Endothelial cell (in vitro differentiated cells): ENCODE results near the gene HELZ. TPM values are rescaled to one million over a fixed set of nuclear protein-coding genes. Genes with fewer than 3 reads are reported as not detected.

Source experiments
- DNase-seq: peaks from one replicate; pipeline ENCODE4 v3.0.0; 2021; ENCODE audit warnings: low spot score
- H3K27ac Mint-ChIP-seq: one replicate; pipeline ENCODE4 v1.8.0; 2021; ENCODE audit warnings: mixed read lengths, inconsistent platforms; ENCODE audit not compliant: unreplicated experiment
- H3K27me3 Mint-ChIP-seq: one replicate; pipeline ENCODE4 v1.8.0; 2021; ENCODE audit warnings: mild to moderate bottlenecking, moderate library complexity, mixed read lengths, inconsistent platforms; ENCODE audit not compliant: unreplicated experiment
- H3K36me3 Mint-ChIP-seq: one replicate; pipeline ENCODE4 v1.8.0; 2021; ENCODE audit warnings: mild to moderate bottlenecking, low read depth, mixed read lengths, inconsistent platforms; ENCODE audit not compliant: unreplicated experiment
- H3K4me1 Mint-ChIP-seq: one replicate; pipeline ENCODE4 v1.8.0; 2021; ENCODE audit warnings: mild to moderate bottlenecking, mixed read lengths, inconsistent platforms; ENCODE audit not compliant: unreplicated experiment
- H3K4me3 Mint-ChIP-seq: one replicate; pipeline ENCODE4 v1.8.0; 2021; ENCODE audit warnings: mild to moderate bottlenecking, mixed read lengths, inconsistent platforms; ENCODE audit not compliant: unreplicated experiment
- H3K9me3 Mint-ChIP-seq: one replicate; pipeline ENCODE4 v1.8.0; 2021; ENCODE audit warnings: mixed read lengths, inconsistent platforms; ENCODE audit not compliant: unreplicated experiment
- total RNA-seq: library from RNA; stranded (reverse); fragmentation: NEBNext Ultra II Directional; extraction: Animal tissue kit (Norgen Biotek cat#: 25700); gene quantifications from one replicate; pipeline ENCODE4 v1.2.1, GENCODE V29; 2021; ENCODE audit not compliant: unreplicated experiment
- TF ChIP-seq, protein P1 (sequence below): fragments of 200-600 bp; sonication (generic); IDR thresholded peaks from one replicate; pipeline ENCODE4 v1.5.0; 2021; ENCODE audit warnings: antibody characterized with exemption; ENCODE audit not compliant: unreplicated experiment

HELZ gene
- total RNA-seq, 1 donor from 2014 or later: 57.0 TPM

DNA sequence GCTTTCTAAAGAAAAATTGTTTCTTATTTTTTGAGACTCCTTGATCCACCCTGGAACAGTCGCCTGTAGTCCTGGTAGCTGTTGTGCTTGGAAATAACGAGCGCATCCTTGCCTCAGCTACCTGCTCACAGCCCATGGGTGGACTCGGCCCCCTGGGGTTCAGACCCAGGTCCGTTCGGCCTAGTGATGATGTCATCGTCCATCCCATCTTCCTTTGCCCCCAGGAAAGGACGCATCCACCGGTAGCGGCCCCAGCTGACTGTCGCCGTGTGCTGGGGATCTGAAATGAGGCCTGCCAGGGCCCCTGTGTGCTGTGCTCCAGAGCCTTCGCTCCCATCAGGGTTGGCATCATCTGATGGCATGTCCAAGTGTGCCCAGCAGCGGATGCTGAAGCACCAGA, 212.6 kb downstream of the HELZ start:
- no peak for DNase-seq
- H3K27me3 Mint-ChIP-seq: peaks cover 5% of the 10 kb centered on the region
- H3K4me1 Mint-ChIP-seq: peaks cover 4% of the 10 kb centered on the region
- TF ChIP-seq, protein P1, sequence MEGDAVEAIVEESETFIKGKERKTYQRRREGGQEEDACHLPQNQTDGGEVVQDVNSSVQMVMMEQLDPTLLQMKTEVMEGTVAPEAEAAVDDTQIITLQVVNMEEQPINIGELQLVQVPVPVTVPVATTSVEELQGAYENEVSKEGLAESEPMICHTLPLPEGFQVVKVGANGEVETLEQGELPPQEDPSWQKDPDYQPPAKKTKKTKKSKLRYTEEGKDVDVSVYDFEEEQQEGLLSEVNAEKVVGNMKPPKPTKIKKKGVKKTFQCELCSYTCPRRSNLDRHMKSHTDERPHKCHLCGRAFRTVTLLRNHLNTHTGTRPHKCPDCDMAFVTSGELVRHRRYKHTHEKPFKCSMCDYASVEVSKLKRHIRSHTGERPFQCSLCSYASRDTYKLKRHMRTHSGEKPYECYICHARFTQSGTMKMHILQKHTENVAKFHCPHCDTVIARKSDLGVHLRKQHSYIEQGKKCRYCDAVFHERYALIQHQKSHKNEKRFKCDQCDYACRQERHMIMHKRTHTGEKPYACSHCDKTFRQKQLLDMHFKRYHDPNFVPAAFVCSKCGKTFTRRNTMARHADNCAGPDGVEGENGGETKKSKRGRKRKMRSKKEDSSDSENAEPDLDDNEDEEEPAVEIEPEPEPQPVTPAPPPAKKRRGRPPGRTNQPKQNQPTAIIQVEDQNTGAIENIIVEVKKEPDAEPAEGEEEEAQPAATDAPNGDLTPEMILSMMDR: no peak
- H3K27ac Mint-ChIP-seq: no peak overlapping the region
- H3K4me3 Mint-ChIP-seq: no peak overlapping the region
- H3K36me3 Mint-ChIP-seq: peaks cover 9% of the 10 kb centered on the region
- H3K9me3 Mint-ChIP-seq: peaks cover 5% of the 10 kb centered on the region

DNA sequence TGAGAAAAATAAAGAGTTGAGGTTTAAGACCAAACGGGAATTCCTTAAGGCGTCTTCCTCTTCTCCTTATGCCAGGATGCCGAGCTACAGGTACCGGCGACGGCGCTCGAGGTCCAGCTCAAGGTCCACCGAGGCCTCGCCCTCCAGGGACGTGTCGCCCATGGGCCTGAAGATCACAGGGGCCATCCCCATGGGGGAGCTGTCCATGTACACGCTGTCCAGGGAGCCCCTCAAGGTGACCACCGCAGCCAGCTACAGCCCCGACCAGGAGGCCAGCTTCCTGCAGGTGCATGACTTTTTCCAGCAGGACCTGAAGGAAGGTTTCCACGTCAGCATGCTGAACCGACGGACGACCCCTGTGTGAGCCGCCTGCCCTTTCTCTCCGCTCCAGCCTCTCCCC, 214.4 kb downstream of the HELZ start:
- H3K27ac Mint-ChIP-seq: no peak overlapping the region

DNA sequence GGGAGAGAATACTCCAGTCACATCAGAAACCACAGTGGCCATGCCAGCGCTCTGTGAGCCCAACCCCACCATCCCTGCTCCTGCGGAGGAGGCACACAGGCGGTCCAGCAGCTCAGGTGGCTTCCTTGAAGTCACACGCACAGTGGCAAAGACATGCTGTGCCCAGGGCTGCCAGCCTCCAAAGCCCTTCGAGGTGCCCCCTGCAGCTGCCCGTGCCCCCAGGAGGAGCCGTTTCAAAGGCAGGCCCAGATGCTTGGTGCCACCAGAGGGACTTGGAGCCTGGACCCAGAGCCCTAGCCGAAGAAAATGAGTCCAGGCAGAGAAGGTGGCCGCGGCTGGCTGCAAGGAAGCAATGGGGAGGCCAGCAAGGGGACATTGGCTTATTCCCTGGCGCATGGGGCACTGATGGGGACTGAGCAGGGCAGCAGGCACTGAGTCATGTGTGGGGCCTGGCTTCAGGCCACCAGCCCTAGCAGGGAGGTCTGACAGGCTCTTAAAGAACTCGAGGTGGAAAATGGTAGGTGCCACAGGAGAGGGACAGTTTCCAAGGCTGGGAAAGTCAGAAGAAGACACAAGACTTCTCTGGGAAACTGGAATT, 217.9 kb downstream of the HELZ start:
- no peak for DNase-seq
- Mint-ChIP-seq H3K27ac (no peak overlapping the region), H3K36me3 (no peaks in the 10 kb centered on the region), H3K27me3 (peaks cover 4% of the 10 kb centered on the region), H3K4me1 (peaks cover 2% of the 10 kb centered on the region), H3K9me3 (no peaks in the 10 kb centered on the region), H3K4me3 (no peak overlapping the region)
- TF ChIP-seq, protein P1: no peak

More for the DNA sequence above, 214.4 kb downstream of the HELZ start:
- Mint-ChIP-seq H3K27me3 (peaks cover 3% of the 10 kb centered on the region), H3K9me3 (no peaks in the 10 kb centered on the region), H3K4me3 (no peak overlapping the region), H3K36me3 (no peaks in the 10 kb centered on the region), H3K4me1 (peaks cover 2% of the 10 kb centered on the region)
- DNase-seq: no peak
- TF ChIP-seq, protein P1: no peak

DNA sequence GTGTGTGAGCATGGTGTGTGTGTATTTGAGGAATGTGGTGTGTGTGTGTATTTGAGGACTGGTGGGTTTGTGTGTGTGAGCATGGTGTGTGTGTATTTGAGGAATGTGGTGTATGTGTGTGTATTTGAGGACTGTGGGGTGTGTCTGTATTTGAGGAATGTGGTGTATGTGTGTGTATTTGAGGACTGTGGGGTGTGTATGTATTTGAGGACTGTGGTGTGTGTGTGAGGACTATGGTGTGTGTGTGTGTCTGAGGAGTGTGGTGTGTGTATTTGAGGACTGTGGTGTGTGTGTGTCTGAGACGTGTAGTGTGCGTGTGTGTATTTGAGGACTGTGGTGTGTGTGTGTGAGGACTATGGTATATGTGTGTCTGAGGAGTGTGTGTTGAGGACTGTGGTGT, 218.7 kb downstream of the HELZ start:
- H3K4me1 Mint-ChIP-seq: no peaks in the 10 kb centered on the region
- TF ChIP-seq, protein P1: no peak
- no peaks in the 10 kb centered on the region for H3K36me3 Mint-ChIP-seq

DNA sequence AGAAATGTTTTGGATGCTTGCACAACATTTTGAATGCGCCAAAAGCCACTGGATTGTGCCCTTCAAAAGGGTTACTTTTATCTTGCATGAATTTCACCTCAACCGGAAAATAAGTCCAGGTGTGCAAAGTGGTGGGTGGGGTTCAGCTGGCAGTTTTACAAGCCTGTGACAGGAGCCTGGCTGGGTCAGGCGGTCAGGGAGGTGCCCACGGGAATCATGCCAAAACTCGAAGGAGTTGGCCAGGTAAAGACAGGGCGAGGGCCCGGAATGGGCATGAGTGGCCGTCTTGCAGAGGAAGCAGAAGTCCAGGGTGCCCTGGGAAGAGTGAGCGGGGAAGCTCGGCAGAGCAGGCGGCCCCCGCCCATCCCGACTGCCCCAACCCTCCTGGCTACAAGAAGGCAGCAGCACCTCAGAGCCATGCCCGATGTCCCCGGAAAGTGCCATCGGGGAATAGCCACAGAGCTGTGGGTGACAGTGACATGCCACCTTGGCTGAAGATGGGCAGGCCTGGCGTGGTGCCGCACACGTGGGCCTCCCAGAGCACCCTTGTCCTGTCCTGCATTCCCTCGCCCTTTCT, 219.7 kb downstream of the HELZ start:
- Mint-ChIP-seq H3K36me3 (no peaks in the 10 kb centered on the region), H3K4me3 (no peak overlapping the region), H3K27ac (no peak overlapping the region), H3K4me1 (no peaks in the 10 kb centered on the region), H3K27me3 (peaks cover 3% of the 10 kb centered on the region), H3K9me3 (no peaks in the 10 kb centered on the region)
- TF ChIP-seq, protein P1: no peak
- DNase-seq: no peak

More for the DNA sequence above, 218.7 kb downstream of the HELZ start:
- DNase-seq: no peak
- H3K4me3 Mint-ChIP-seq: no peak overlapping the region
- no peaks in the 10 kb centered on the region for H3K9me3 Mint-ChIP-seq
- no peak overlapping the region for H3K27ac Mint-ChIP-seq
- H3K27me3 Mint-ChIP-seq: peaks cover 4% of the 10 kb centered on the region
